Measurements from ENCODE around the gene GNPDA1.
"Not testable (repeated sequence)": the region's sequence is repeated elsewhere in the genome, so short reads cannot be mapped to it uniquely, and the experiment has no call there.

The GNPDA1 gene

GRCh38 chr5:142037599-142037998, 24.8 kb upstream of the GNPDA1 start:
- DNase-seq (ENCODE audit: low spot score); H2AFZ ChIP-seq (ENCODE audit: low read length); H3K9ac ChIP-seq (ENCODE audit: low read depth, low read length, poor library complexity); H2BK5ac ChIP-seq (ENCODE audit: low read length); H3K23ac ChIP-seq (ENCODE audit: low read depth, low read length, poor library complexity); H3K4me3 ChIP-seq (ENCODE audit: low read length in 2 of 2); H2BK15ac ChIP-seq (ENCODE audit: low read length); H2AK5ac ChIP-seq (ENCODE audit: low read depth, low read length); H3K27me3 ChIP-seq (ENCODE audit: control insufficient read depth in 3 of 3, insufficient read depth in 3 of 3, low read depth in 1 of 3, low read length in 3 of 3); H3K36me3 ChIP-seq (replicated peaks in 1 of 2; ENCODE audit: control insufficient read depth in 2 of 2, insufficient read depth in 2 of 2, low read length in 2 of 2); H3K79me1 ChIP-seq (ENCODE audit: low read depth, low read length); H3K4ac ChIP-seq (ENCODE audit: low read length); H4K91ac ChIP-seq (ENCODE audit: low read depth, low read length, poor library complexity); H2BK12ac ChIP-seq (ENCODE audit: low read length); H3K18ac ChIP-seq (ENCODE audit: low read length); H3K4me2 ChIP-seq (ENCODE audit: insufficient read depth, low read length, poor library complexity, severe bottlenecking); H3K14ac ChIP-seq (ENCODE audit: low read length); H2BK120ac ChIP-seq (ENCODE audit: low read depth, low read length); H3K4me1 ChIP-seq (ENCODE audit: control insufficient read depth in 2 of 2, insufficient read depth in 1 of 2, low read depth in 1 of 2, low read length in 2 of 2); H4K8ac ChIP-seq (ENCODE audit: low read depth, low read length); H3K27ac ChIP-seq (replicated peaks; ENCODE audit: low read length); H3K9me3 ChIP-seq (replicated peaks in 1 of 2; ENCODE audit: control insufficient read depth in 2 of 2, insufficient read depth in 1 of 2, low read depth in 1 of 2, low read length in 2 of 2): not testable (repeated sequence)
- no CpG with 5 or more reads among the region's 3 CpGs for WGBS, 2 donors (ENCODE audit: extremely low coverage in 2 of 2, insufficient read length in 2 of 2, insufficient replicate concordance in 1 of 2)

- no CpG with 5 or more reads among the region's 13 CpGs for WGBS, 2 donors (ENCODE audit: extremely low coverage in 2 of 2, insufficient read length in 2 of 2, insufficient replicate concordance in 1 of 2)
- H2BK15ac ChIP-seq (ENCODE audit: low read length) = no peak overlapping the region
- no peak overlapping the region for H3K18ac ChIP-seq (ENCODE audit: low read length)
- no peak overlapping the region for H3K14ac ChIP-seq (ENCODE audit: low read length)
- H3K4me3 ChIP-seq (ENCODE audit: low read length in 2 of 2) = no peak overlapping the region
- H2BK5ac ChIP-seq (ENCODE audit: low read length) = no peak overlapping the region
- H4K91ac ChIP-seq (ENCODE audit: low read depth, low read length, poor library complexity) = no peak overlapping the region
- H2BK120ac ChIP-seq (ENCODE audit: low read depth, low read length) = no peak overlapping the region
- H3K23ac ChIP-seq (ENCODE audit: low read depth, low read length, poor library complexity) = no peak overlapping the region
- H4K8ac ChIP-seq (ENCODE audit: low read depth, low read length) = no peak overlapping the region
- H3K36me3 ChIP-seq (replicated peaks in 1 of 2; ENCODE audit: control insufficient read depth in 2 of 2, insufficient read depth in 2 of 2, low read length in 2 of 2) = no peaks in the 10 kb centered on the region
- no peak overlapping the region for H3K4me2 ChIP-seq (ENCODE audit: insufficient read depth, low read length, poor library complexity, severe bottlenecking)
- H3K9me3 ChIP-seq (replicated peaks in 1 of 2; ENCODE audit: control insufficient read depth in 2 of 2, insufficient read depth in 1 of 2, low read depth in 1 of 2, low read length in 2 of 2) = no peaks in the 10 kb centered on the region
- DNase-seq (ENCODE audit: low spot score) = no peak
- peak overlapping the region; percentile 81 for H2AFZ ChIP-seq (ENCODE audit: low read length)
- H3K4me1 ChIP-seq (ENCODE audit: control insufficient read depth in 2 of 2, insufficient read depth in 1 of 2, low read depth in 1 of 2, low read length in 2 of 2) = no peaks in the 10 kb centered on the region
- no peaks in the 10 kb centered on the region for H3K27me3 ChIP-seq (ENCODE audit: control insufficient read depth in 3 of 3, insufficient read depth in 3 of 3, low read depth in 1 of 3, low read length in 3 of 3)
- no peak overlapping the region for H3K9ac ChIP-seq (ENCODE audit: low read depth, low read length, poor library complexity)
- H3K79me1 ChIP-seq (ENCODE audit: low read depth, low read length) = no peaks in the 10 kb centered on the region
- no peak overlapping the region for H3K4ac ChIP-seq (ENCODE audit: low read length)
- no peak overlapping the region for H2AK5ac ChIP-seq (ENCODE audit: low read depth, low read length)
- no peak overlapping the region for H2BK12ac ChIP-seq (ENCODE audit: low read length)
- H3K27ac ChIP-seq (replicated peaks; ENCODE audit: low read length) = no peak overlapping the region
Observed at GRCh38 chr5:142036918-142037317, 24.1 kb upstream of the GNPDA1 start.

DNA sequence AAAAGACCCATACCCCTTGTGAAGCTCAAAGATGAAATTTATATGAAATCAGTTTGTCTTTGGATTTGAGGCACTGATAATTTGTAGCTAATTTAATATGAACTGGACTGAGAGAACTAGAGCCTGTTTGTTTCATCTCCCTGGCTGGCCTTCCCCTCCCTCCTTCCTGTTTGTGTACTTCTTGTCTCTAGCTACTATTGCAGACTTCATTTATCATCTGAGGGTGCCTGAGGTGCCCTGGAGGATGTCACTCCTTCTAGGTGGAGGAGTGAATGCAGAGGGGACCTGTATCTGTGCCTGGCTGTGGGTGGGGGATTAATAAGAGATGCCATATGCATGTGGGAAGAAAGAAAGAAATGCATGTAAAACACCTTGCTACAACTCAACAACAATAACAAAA, 22.2 kb upstream of the GNPDA1 start:
- Histone ChIP-seq H2BK5ac (ENCODE audit: low read length) (no peak overlapping the region), H3K4ac (ENCODE audit: low read length) (no peak overlapping the region), H3K79me1 (ENCODE audit: low read depth, low read length) (no peaks in the 10 kb centered on the region), H3K9ac (ENCODE audit: low read depth, low read length, poor library complexity) (no peak overlapping the region), H2BK15ac (ENCODE audit: low read length) (no peak overlapping the region), H3K9me3 (replicated peaks in 1 of 2; ENCODE audit: control insufficient read depth in 2 of 2, insufficient read depth in 1 of 2, low read depth in 1 of 2, low read length in 2 of 2) (no peaks in the 10 kb centered on the region), H2BK120ac (ENCODE audit: low read depth, low read length) (no peak overlapping the region), H3K18ac (ENCODE audit: low read length) (no peak overlapping the region), H3K23ac (ENCODE audit: low read depth, low read length, poor library complexity) (no peak overlapping the region), H3K4me3 (ENCODE audit: low read length in 2 of 2) (no peak overlapping the region), H3K27me3 (ENCODE audit: control insufficient read depth in 3 of 3, insufficient read depth in 3 of 3, low read depth in 1 of 3, low read length in 3 of 3) (no peaks in the 10 kb centered on the region), H2BK12ac (ENCODE audit: low read length) (no peak overlapping the region), H3K27ac (replicated peaks; ENCODE audit: low read length) (no peak overlapping the region), H3K4me2 (ENCODE audit: insufficient read depth, low read length, poor library complexity, severe bottlenecking) (no peak overlapping the region), H3K4me1 (ENCODE audit: control insufficient read depth in 2 of 2, insufficient read depth in 1 of 2, low read depth in 1 of 2, low read length in 2 of 2) (peaks cover 0 to 2% of the 10 kb centered on the region in 2 donors), H2AK5ac (ENCODE audit: low read depth, low read length) (no peak overlapping the region), H3K14ac (ENCODE audit: low read length) (no peak overlapping the region), H2AFZ (ENCODE audit: low read length) (peak overlapping the region; percentile 34), H3K36me3 (replicated peaks in 1 of 2; ENCODE audit: control insufficient read depth in 2 of 2, insufficient read depth in 2 of 2, low read length in 2 of 2) (no peaks in the 10 kb centered on the region), H4K91ac (ENCODE audit: low read depth, low read length, poor library complexity) (no peak overlapping the region), H4K8ac (ENCODE audit: low read depth, low read length) (no peak overlapping the region)
- no peak for DNase-seq (ENCODE audit: low spot score)

DNA sequence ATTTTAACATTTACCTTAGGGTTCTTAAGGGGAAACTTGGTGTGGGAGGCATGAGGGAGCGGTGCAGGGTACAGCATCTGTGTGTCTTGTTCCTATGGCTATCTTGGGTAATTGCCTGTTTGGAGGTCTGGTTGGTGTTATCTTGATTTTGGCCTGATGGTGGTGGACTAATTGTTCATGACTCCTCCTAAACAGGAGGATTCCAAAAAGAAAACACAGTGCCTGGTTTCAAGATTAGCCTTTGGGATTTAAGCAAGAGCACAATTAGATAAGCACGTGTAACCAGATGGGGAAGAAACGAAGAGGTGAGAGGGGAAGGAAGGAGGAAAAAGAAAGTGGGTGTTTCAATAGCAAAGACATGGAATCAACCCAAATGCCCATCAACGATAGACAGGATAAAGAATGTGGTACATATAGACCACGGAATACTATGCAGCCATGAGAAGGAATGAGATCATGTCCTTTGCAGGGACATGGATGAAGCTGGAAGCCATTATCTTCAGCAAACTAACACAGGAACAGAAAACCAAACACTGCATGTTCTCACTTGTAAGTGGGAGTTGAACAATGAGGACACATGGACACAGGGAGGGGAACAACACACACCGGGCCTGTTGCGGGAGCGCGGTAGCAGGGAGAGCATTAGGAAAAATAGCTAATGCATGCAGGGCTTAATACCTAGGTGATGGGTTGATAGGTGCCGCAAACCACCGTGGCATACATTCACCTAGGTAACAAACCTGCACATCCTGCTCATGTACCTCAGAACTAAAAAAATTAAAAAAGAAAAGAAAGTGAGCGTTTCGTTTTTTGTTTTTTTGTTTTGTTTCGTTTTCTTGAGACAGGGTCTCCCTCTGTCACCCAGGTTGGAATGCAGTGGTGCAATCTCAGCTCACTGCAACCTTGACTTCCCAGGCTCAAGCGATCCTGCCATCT, 21.1 kb upstream of the GNPDA1 start:
- H3K23ac ChIP-seq (ENCODE audit: low read depth, low read length, poor library complexity); H3K79me1 ChIP-seq (ENCODE audit: low read depth, low read length); H3K14ac ChIP-seq (ENCODE audit: low read length): not testable (repeated sequence)

More for the DNA sequence above, 21.1 kb upstream of the GNPDA1 start:
- not testable (repeated sequence) for H3K36me3 ChIP-seq (replicated peaks in 1 of 2; ENCODE audit: control insufficient read depth in 2 of 2, insufficient read depth in 2 of 2, low read length in 2 of 2); H3K18ac ChIP-seq (ENCODE audit: low read length); DNase-seq (ENCODE audit: low spot score); H2AK5ac ChIP-seq (ENCODE audit: low read depth, low read length); H2BK120ac ChIP-seq (ENCODE audit: low read depth, low read length); H2BK5ac ChIP-seq (ENCODE audit: low read length); H3K4ac ChIP-seq (ENCODE audit: low read length); H2BK15ac ChIP-seq (ENCODE audit: low read length); H2AFZ ChIP-seq (ENCODE audit: low read length); H3K9ac ChIP-seq (ENCODE audit: low read depth, low read length, poor library complexity); H3K4me1 ChIP-seq (ENCODE audit: control insufficient read depth in 2 of 2, insufficient read depth in 1 of 2, low read depth in 1 of 2, low read length in 2 of 2); H3K27ac ChIP-seq (replicated peaks; ENCODE audit: low read length); H2BK12ac ChIP-seq (ENCODE audit: low read length); H4K8ac ChIP-seq (ENCODE audit: low read depth, low read length); H3K4me2 ChIP-seq (ENCODE audit: insufficient read depth, low read length, poor library complexity, severe bottlenecking); H4K91ac ChIP-seq (ENCODE audit: low read depth, low read length, poor library complexity); H3K27me3 ChIP-seq (ENCODE audit: control insufficient read depth in 3 of 3, insufficient read depth in 3 of 3, low read depth in 1 of 3, low read length in 3 of 3); H3K9me3 ChIP-seq (replicated peaks in 1 of 2; ENCODE audit: control insufficient read depth in 2 of 2, insufficient read depth in 1 of 2, low read depth in 1 of 2, low read length in 2 of 2); H3K4me3 ChIP-seq (ENCODE audit: low read length in 2 of 2)
- WGBS, 2 donors (ENCODE audit: extremely low coverage in 2 of 2, insufficient read length in 2 of 2, insufficient replicate concordance in 1 of 2) = 100% methylated on average over 2 of the region's 15 CpGs; no CpG with 5 or more reads in 1 of the 2 donors

Measured in neuronal stem cell (in vitro differentiated cells).